Uterus (tissue), 4 donors: ENCODE results near the gene ARHGAP1. TPM values are rescaled to one million over a fixed set of nuclear protein-coding genes. Genes with fewer than 3 reads are reported as not detected.
A peak's percentile ranks its signal among the peaks of the same experiment; 100 is the strongest.

Experiments
- DNase-seq, 2 donors: peaks; one replicate each; pipeline ENCODE4 v3.0.0-alpha.2; 2019 to 2020
- H3K27ac ChIP-seq, 2 donors: fragments of 200-600 bp; sonication (generic); 1 replicate in 1 of 2; 2 replicates in 1 of 2; pipeline ENCODE4 v1.5.1; 2016 to 2018
- H3K27me3 ChIP-seq, 2 donors: fragments of 200-600 bp; sonication (generic); one replicate each; pipeline ENCODE4 v1.5.1; 2018 to 2019; ENCODE audit warnings: control low read depth in 1 of 2
- H3K36me3 ChIP-seq, 2 donors: fragments of 200-600 bp; sonication (generic); one replicate each; pipeline ENCODE4 v1.5.1; 2019; ENCODE audit warnings: control low read depth in 1 of 2
- H3K4me1 ChIP-seq, 2 donors: fragments of 200-600 bp; sonication (generic); one replicate each; pipeline ENCODE4 v1.5.1; 2018 to 2019; ENCODE audit warnings: control low read depth in 1 of 2
- H3K4me3 ChIP-seq, 2 donors: fragments of 200-600 bp; sonication (generic); 1 replicate in 1 of 2; 2 replicates in 1 of 2; pipeline ENCODE4 v1.5.1; 2018 to 2019; ENCODE audit warnings: mild to moderate bottlenecking in 1 of 2
- H3K9me3 ChIP-seq, 2 donors: fragments of 200-600 bp; sonication (generic); one replicate each; pipeline ENCODE4 v1.5.1; 2019; ENCODE audit warnings: control low read depth in 1 of 2
- CTCF ChIP-seq, 4 experiments: fragments of 200-600 bp in 2 of 4; fragments of 450-650 bp in 2 of 4; sonication (generic) in 2 of 4; IDR thresholded peaks; one replicate each; pipeline ENCODE4 v1.5.1; 2016 to 2019; ENCODE audit warnings: antibody characterized with exemption in 4 of 4, mild to moderate bottlenecking in 2 of 4, moderate library complexity in 1 of 4
- POLR2A ChIP-seq, 2 donors: fragments of 450-650 bp; IDR thresholded peaks; one replicate each; pipeline ENCODE4 v1.6.1; 2016; ENCODE audit warnings: antibody characterized with exemption in 2 of 2, mild to moderate bottlenecking in 1 of 2, moderate library complexity in 1 of 2
- intact Hi-C: fragments of 100-400 bp; cut with DNase I; formaldehyde crosslinking; loops from one replicate; pipeline ENCODE4 v1.15.1; 2023; ENCODE audit warnings: low total_unique reads
- total RNA-seq, 4 donors: library from RNA; depleted of rRNA in 3 of 4; stranded (reverse); fragments of >200 nt in 3 of 4; gene quantifications; one replicate each; pipeline versions ENCODE4 v1.1.0 to v1.2.4, GENCODE V29; 2014 to 2023
- donor health status: DM: yes; HTN: yes; CAD: no.

The ARHGAP1 gene
- total RNA-seq, 4 donors from 2014 or later = 27.9 to 114 (median 37.3) TPM

- TF ChIP-seq CTCF (IDR thresholded peaks at IDR 0.05) (no peak), POLR2A (IDR thresholded peaks at IDR 0.05) (no peak)
- Histone ChIP-seq H3K4me1 (peaks cover 3% of the 10 kb centered on the region in 2 donors), H3K27me3 (no peaks in the 10 kb centered on the region), H3K27ac (peak overlapping the region; percentile 64 to 78), H3K9me3 (no peaks in the 10 kb centered on the region), H3K36me3 (no peaks in the 10 kb centered on the region), H3K4me3 (no peak overlapping the region)
- peak in 1 of 2 donors; percentile 36 for DNase-seq
- intact Hi-C loops = no loop called here
Observed at GRCh38 chr11:46682773-46683752, 17.4 kb downstream of the ARHGAP1 start.

- TF ChIP-seq CTCF (IDR thresholded peaks at IDR 0.05) = no peak
- TF ChIP-seq POLR2A (IDR thresholded peaks at IDR 0.05) = no peak
- no peak for DNase-seq
- Histone ChIP-seq H3K9me3 (no peaks in the 10 kb centered on the region), H3K4me3 (no peak overlapping the region), H3K4me1 (peaks cover 0 to 3% of the 10 kb centered on the region in 2 donors), H3K27me3 (no peaks in the 10 kb centered on the region), H3K36me3 (no peaks in the 10 kb centered on the region), H3K27ac (no peak overlapping the region)
- intact Hi-C loops = no loop called here
Observed at GRCh38 chr11:46681814-46682213, 18.6 kb downstream of the ARHGAP1 start.

- no peak for DNase-seq
- intact Hi-C loops = no loop called here
- no peaks in the 10 kb centered on the region for H3K9me3 ChIP-seq
- no peaks in the 10 kb centered on the region for H3K27me3 ChIP-seq
- H3K27ac ChIP-seq = no peak overlapping the region
- no peak for TF ChIP-seq CTCF (IDR thresholded peaks at IDR 0.05)
- TF ChIP-seq POLR2A (IDR thresholded peaks at IDR 0.05) = no peak
- no peaks in the 10 kb centered on the region for H3K36me3 ChIP-seq
- peaks cover 0 to 5% of the 10 kb centered on the region in 2 donors for H3K4me1 ChIP-seq
- no peak overlapping the region for H3K4me3 ChIP-seq
Observed at GRCh38 chr11:46680815-46681214, 19.6 kb downstream of the ARHGAP1 start.

- Histone ChIP-seq H3K9me3 (no peaks in the 10 kb centered on the region), H3K27ac (no peak overlapping the region), H3K4me1 (peaks cover 0 to 9% of the 10 kb centered on the region in 2 donors), H3K27me3 (no peaks in the 10 kb centered on the region), H3K4me3 (no peak overlapping the region), H3K36me3 (no peaks in the 10 kb centered on the region)
- no peak for TF ChIP-seq CTCF (IDR thresholded peaks at IDR 0.05)
- no peak for TF ChIP-seq POLR2A (IDR thresholded peaks at IDR 0.05)
- intact Hi-C loops = no loop called here
- DNase-seq = no peak
Observed at GRCh38 chr11:46680164-46680760, 20.2 kb downstream of the ARHGAP1 start.
